Glutamatergic neuron (in vitro differentiated cells): Measurements from ENCODE around the gene FBLIM1. TPM values are rescaled to one million over a fixed set of nuclear protein-coding genes. Genes with fewer than 3 reads are reported as not detected.

Experiments
- DNase-seq: peaks from one replicate; pipeline ENCODE4 v3.0.0; 2022
- H3K27ac Mint-ChIP-seq: one replicate; pipeline ENCODE4 v1.8.0; 2020; ENCODE audit warnings: mild to moderate bottlenecking, mixed read lengths, inconsistent platforms; ENCODE audit not compliant: unreplicated experiment
- H3K27me3 Mint-ChIP-seq: one replicate; pipeline ENCODE4 v1.8.0; 2020; ENCODE audit warnings: mild to moderate bottlenecking, moderate library complexity, mixed read lengths, inconsistent platforms; ENCODE audit not compliant: unreplicated experiment
- H3K36me3 Mint-ChIP-seq: one replicate; pipeline ENCODE4 v1.8.0; 2020; ENCODE audit warnings: mild to moderate bottlenecking, mixed read lengths, inconsistent platforms; ENCODE audit not compliant: unreplicated experiment
- H3K4me1 Mint-ChIP-seq: one replicate; pipeline ENCODE4 v1.8.0; 2020; ENCODE audit warnings: mild to moderate bottlenecking, low read depth, mixed read lengths, inconsistent platforms; ENCODE audit not compliant: unreplicated experiment
- H3K4me3 Mint-ChIP-seq: one replicate; pipeline ENCODE4 v1.8.0; 2020; ENCODE audit warnings: mild to moderate bottlenecking, mixed read lengths, inconsistent platforms; ENCODE audit not compliant: unreplicated experiment
- H3K9me3 Mint-ChIP-seq: one replicate; pipeline ENCODE4 v1.8.0; 2020; ENCODE audit warnings: mild to moderate bottlenecking, moderate library complexity, mixed read lengths, inconsistent platforms; ENCODE audit not compliant: unreplicated experiment
- CTCF ChIP-seq: fragments of 200-600 bp; sonication (generic); IDR thresholded peaks from one replicate; pipeline ENCODE4 v1.5.0; 2021; ENCODE audit not compliant: partially characterized antibody, unreplicated experiment
- total RNA-seq: library from RNA; stranded (reverse); fragmentation: NEBNext Ultra II Directional; extraction: Animal tissue kit (Norgen Biotek cat#: 25700); gene quantifications from one replicate; pipeline ENCODE4 v1.2.1, GENCODE V29; 2021; ENCODE audit not compliant: unreplicated experiment

Gene FBLIM1
- total RNA-seq, 1 donor from 2014 or later = 29.9 TPM

GRCh38 chr1:15731735-15732685 is 26.6 kb upstream of the FBLIM1 start:
- Mint-ChIP-seq H3K36me3 (no peaks in the 10 kb centered on the region), H3K27ac (no peak overlapping the region), H3K27me3 (peaks cover 5% of the 10 kb centered on the region), H3K4me3 (no peak overlapping the region), H3K4me1 (peaks cover 15% of the 10 kb centered on the region), H3K9me3 (peaks cover 7% of the 10 kb centered on the region)
- TF ChIP-seq CTCF = no peak
- no peak for DNase-seq

GRCh38 chr1:15732686-15733081 is 25.9 kb upstream of the FBLIM1 start:
- DNase-seq = no peak
- no peak overlapping the region for H3K4me3 Mint-ChIP-seq
- H3K4me1 Mint-ChIP-seq = peaks cover 11% of the 10 kb centered on the region
- peaks cover 8% of the 10 kb centered on the region for H3K27me3 Mint-ChIP-seq
- peaks cover 7% of the 10 kb centered on the region for H3K9me3 Mint-ChIP-seq
- no peaks in the 10 kb centered on the region for H3K36me3 Mint-ChIP-seq
- H3K27ac Mint-ChIP-seq = no peak overlapping the region
- TF ChIP-seq CTCF = no peak

GRCh38 chr1:15733218-15733725 is 25.3 kb upstream of the FBLIM1 start:
- no peak for TF ChIP-seq CTCF
- peaks cover 7% of the 10 kb centered on the region for H3K4me1 Mint-ChIP-seq
- no peak for DNase-seq
- no peak overlapping the region for H3K4me3 Mint-ChIP-seq
- H3K9me3 Mint-ChIP-seq = peaks cover 7% of the 10 kb centered on the region
- no peak overlapping the region for H3K27ac Mint-ChIP-seq
- peaks cover 8% of the 10 kb centered on the region for H3K27me3 Mint-ChIP-seq
- no peaks in the 10 kb centered on the region for H3K36me3 Mint-ChIP-seq

- H3K27me3 Mint-ChIP-seq = peaks cover 8% of the 10 kb centered on the region
- H3K9me3 Mint-ChIP-seq = peaks cover 7% of the 10 kb centered on the region
- no peaks in the 10 kb centered on the region for H3K36me3 Mint-ChIP-seq
- no peak overlapping the region for H3K27ac Mint-ChIP-seq
- DNase-seq = no peak
- H3K4me3 Mint-ChIP-seq = no peak overlapping the region
- peaks cover 7% of the 10 kb centered on the region for H3K4me1 Mint-ChIP-seq
- TF ChIP-seq CTCF = no peak
Measured at GRCh38 chr1:15733726-15734226, 24.8 kb upstream of the FBLIM1 start.

GRCh38 chr1:15734296-15734695 is 24.3 kb upstream of the FBLIM1 start:
- Mint-ChIP-seq H3K27ac (no peak overlapping the region), H3K27me3 (peaks cover 8% of the 10 kb centered on the region), H3K36me3 (no peaks in the 10 kb centered on the region), H3K4me3 (no peak overlapping the region), H3K4me1 (peaks cover 7% of the 10 kb centered on the region), H3K9me3 (peaks cover 4% of the 10 kb centered on the region)
- TF ChIP-seq CTCF = no peak
- no peak for DNase-seq
